Activated CD4-positive, CD25-positive, alpha-beta regulatory T cell treated with anti-CD3 and anti-CD28 coated beads, Interleukin-2, amount 50 U/mL, for 16 hours (primary cell): Measurements from ENCODE around the gene HTR2A.
"Not testable (repeated sequence)": the region's sequence is repeated elsewhere in the genome, so short reads cannot be mapped to it uniquely, and the experiment has no call there.

Experiments used
- DNase-seq: peaks from one replicate; pipeline ENCODE4 v3.0.0-alpha.2; 2020; ENCODE audit warnings: low read depth, low spot score

HTR2A gene

DNA sequence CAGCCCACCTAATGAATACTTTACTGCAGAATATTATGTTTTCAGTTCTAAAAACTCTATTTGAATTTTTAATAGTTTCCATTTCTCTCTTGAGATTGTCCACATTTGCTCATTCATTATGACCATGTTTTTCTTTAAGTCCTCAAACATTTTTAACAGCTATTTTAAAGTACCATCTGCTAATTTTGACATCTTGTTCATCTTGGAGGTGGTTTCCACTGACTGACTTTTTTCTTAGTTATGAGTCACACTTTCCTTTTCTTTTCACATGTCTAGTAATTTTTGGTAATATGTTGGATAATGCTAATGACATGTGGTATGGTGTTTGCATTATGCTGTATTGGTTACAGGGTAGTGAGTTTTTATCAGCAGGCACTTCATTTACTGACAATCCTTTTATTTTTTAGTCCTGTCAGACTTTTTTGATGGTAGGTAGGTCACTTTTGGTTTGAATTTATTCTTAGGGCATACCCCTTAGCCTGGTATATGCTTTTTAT, 84.5 kb downstream of the HTR2A start:
- no peak for DNase-seq

DNA sequence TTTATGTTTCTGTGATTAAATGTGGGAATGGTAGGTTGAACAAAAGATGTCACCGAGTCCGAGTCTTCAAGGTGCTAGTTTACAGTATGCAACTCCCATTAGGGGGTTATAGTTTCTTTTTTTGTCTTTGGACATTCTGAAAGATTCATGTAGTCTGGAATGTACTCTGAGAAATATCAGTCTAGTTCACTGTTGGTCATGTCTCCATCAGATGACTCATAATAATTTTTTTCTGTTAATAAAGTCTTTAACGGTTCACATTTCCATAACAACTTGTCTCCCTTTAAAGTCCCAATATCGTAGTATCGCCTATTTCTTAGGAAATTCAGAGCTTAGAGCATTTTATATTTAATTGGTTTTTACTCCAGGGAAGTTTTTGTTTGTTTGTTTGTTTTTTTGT, 86.4 kb downstream of the HTR2A start:
- no peak for DNase-seq

DNA sequence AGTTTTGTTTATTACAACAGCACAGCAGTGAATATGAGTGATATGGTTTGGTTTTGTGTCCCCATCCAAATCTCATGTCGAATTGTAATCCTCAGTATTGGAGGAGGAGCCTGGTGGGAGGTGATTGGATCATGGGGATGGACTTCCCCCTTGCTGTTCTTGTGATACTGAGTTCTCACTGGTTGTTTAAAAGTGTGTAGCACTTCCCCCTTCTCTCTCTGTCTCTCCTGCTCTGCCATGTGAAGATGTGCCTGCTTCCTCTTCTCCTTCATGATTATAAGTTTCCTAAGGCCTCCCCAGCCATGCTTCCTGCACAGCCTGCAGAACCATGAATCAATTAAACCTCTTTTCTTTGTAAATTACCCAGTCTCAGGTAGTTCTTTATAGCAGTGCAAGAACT, 91.9 kb downstream of the HTR2A start:
- not testable (repeated sequence) for DNase-seq

DNA sequence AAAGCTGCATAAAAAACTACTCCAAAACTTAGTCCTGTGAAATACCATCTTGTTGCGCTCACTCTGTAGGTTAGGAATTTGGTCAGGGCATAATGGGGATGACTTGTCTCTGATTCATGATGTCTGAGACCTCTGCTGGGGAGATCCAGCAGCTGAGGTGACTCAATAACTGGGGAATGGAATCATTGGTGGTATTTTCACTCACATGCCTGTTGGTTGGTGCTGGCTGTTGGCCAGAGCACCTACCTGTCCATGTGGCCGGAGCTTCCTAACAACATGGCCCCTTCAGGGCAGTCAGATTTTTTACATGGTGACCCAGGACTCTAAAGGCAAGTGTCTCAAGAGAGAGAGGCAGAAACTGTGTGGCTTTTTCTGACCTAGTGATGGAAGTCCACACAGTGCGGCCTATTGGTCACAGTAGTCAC, 92.5 kb downstream of the HTR2A start:
- no peak for DNase-seq

GRCh38 chr13:46803586-46803985, 93.3 kb downstream of the HTR2A start:
- no peak for DNase-seq

GRCh38 chr13:46801858-46802257, 95.0 kb downstream of the HTR2A start:
- no peak for DNase-seq

GRCh38 chr13:46799139-46799538, 97.7 kb downstream of the HTR2A start:
- no peak for DNase-seq

GRCh38 chr13:46797501-46798237, 99.2 kb downstream of the HTR2A start:
- no peak for DNase-seq

- DNase-seq = peak; percentile 70
These were observed 100.1 kb downstream of the HTR2A start, which contains the start of gene ESD for GRCh38 chr13:46796515-46797474. ESD (minus strand) TSS chr13:46797161; CDS start chr13:46791413, 5,748 bp downstream.

DNA sequence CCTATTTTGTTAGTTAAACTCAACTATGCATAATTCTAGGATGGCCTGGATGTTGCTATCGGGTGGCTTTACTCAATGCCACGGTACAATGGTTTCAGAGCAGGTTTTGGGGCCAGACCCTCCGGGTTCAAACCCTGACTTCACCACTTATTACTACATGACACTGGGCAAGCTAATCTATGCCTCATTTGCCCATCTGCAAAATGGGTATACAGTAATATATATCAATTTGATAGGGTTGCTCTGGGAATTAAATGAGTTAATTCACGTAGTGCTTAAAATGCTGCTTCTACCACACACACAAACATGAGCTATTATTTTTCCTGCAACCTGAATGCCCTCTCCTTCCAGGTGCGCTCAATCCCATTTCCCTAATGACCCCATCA, 100.7 kb downstream of the HTR2A start:
- no peak for DNase-seq

DNA sequence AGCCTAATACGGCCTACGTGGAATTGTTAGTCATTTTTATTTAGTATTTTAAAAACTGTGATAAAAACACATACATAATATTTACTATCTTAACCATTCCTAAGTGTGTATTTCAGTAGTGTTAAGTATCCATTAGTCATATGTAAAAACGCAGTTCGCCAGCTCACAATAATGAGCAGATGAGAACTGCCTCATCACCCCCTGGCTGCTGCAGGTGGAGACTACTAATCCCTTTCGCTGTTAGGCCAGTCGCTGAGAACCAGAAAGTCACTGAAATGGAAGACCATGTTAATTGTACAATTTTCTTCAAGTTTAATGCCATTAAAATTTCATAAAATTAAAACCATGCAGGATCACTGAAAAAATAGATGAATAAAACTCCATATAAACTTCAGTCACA, 101.5 kb downstream of the HTR2A start:
- DNase-seq = no peak

DNA sequence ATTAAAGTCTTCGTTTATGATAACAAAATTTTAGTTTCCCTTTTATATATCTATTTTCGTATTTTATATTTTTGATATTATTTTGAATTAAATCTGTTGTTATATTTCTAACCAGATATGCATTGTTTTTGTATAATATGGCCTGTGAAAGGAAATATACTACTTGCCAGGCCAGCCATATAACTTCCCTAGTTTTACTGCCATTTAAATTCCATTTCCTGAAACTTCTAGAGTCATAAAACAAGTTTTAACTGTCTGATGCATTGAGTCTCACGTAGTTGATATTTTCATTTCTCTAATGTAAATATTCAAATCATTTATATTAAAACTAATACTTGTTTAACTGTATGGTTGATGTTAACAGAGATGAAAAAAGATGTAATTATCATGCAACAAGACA, 113.3 kb downstream of the HTR2A start:
- DNase-seq = no peak

- DNase-seq = no peak
These were observed 114.2 kb downstream of the HTR2A start for GRCh38 chr13:46782691-46783090.

- DNase-seq = no peak
These were observed 114.8 kb downstream of the HTR2A start for GRCh38 chr13:46782066-46782465.
